ENCODE results near the gene RRM1.
"Not testable (repeated sequence)": the region's sequence is repeated elsewhere in the genome, so short reads cannot be mapped to it uniquely, and the experiment has no call there.

Gene RRM1

DNA sequence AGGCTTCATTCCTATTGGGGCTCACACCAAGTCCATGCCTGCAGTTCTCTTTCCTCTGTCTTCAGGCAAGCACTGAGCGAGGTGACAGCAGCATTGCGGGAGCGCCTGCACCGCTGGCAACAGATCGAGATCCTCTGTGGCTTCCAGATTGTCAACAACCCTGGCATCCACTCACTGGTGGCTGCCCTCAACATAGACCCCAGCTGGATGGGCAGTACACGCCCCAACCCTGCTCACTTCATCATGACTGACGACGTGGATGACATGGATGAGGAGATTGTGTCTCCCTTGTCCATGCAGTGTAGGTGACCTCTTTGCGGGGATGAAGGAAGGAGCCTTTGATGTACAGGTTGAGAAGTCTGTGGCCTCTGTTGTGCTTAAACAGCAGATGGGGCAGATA, 11.4 kb upstream of the RRM1 start:
- no peak for DNase-seq (ENCODE audit: low spot score)

DNA sequence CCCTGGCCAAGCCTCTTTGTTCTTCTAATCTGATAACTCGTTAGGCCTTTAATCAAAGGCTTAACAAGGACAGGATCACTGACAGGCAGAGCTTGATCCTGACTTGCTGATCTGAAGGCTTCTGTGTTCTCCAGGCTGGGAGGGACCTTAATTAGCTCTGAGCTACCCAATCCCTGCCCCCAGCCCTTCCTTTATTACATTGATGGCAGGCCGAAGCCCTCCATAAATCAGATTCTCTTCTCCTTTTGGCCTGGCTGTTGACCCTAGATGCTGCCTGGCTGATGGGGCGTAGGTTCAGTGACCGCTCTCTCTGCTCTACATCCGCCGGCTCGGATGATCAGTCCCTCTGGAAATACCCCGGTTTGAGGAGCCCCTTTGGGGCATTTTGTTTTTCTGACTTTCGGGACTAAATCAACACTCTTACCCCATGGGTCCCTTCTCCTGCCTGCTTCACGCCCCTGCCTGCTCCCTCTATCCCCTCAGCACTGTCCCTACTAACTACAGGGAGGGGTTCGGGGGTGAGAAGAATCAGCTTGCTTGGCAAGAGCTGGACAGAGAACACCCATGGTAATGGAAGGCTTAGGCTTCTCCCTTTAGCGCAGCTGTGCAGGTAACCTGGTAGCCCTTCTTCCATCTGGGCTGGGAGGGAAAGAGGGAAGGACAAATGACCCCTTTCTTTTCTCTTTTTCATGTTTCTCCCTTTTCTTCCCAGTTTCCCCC, 10.0 kb upstream of the RRM1 start:
- no peak for DNase-seq (ENCODE audit: low spot score)

DNA sequence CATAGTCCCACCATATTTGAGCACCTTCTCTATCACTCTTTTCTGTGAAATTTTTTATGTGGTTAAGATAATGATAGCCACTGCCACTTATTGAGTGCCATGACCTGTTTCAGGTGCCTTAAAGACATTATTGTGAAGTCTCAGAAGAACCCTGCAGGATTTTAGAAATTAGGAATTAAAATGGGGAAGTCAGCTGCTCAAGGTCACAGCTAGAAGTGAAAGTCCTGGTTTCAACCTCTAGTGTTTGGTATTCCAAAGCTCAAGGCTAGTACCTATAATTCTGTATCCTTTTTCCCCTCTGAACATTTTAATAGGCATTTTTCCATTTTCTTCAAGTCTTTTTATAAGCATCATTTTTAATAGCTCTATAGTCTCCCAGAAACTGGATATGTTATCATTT, 9.0 kb upstream of the RRM1 start:
- no peak for DNase-seq (ENCODE audit: low spot score)

DNA sequence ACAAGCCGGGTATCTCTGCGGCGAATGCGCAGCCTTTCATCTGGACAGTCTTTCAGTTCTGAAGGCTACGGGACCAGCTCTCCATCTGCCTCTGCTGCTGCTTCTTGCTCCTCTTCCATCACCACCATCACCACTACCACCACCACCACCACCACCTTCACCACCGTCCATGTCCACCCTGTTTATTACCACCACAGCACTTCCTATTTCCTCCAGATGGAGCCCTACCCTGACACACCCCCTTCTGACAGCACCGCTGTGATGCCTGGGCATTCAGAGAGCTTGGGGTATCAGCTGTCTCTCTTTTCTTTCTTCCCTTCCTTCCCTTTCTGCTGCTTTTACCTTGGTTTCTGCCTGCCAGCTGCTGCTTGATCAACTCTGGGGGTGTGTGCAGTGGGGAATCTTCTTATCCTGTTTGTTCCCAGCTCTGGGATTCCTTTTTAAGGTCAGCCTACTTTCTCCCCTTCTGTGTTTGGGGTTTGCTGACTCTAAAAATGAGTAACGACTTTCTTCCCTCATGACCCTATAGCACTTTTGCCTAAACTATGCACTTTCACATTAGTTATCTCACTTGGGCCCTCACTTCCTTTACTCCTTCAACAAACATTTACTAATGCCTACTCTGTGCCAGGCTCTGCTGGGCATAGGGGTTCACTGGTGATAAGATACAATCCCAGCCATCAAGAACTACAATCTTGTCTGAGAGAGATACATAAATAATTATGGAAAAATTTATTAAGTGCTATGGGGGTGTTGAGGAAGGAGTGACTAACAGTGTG, 7.8 kb upstream of the RRM1 start:
- DNase-seq (ENCODE audit: low spot score) = no peak

DNA sequence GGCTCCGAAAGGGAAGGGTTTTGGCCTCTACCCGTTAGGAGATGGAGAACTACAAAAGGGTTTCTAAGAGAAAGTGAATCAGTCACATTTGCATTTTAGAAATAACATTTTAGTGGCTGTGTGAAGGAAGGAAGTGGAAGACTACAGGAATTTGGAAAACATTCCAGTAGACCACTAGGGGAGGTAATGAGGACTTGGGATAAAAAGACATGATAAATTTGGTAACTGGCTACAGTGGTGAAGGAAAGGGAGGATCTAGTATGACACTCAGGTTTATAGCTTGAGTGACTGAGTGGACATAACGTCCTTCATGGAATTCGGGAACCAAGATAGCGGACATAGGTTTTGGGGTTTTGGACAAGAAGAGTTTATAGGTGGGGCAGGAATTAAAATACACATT, 7.0 kb upstream of the RRM1 start:
- DNase-seq (ENCODE audit: low spot score) = no peak

DNA sequence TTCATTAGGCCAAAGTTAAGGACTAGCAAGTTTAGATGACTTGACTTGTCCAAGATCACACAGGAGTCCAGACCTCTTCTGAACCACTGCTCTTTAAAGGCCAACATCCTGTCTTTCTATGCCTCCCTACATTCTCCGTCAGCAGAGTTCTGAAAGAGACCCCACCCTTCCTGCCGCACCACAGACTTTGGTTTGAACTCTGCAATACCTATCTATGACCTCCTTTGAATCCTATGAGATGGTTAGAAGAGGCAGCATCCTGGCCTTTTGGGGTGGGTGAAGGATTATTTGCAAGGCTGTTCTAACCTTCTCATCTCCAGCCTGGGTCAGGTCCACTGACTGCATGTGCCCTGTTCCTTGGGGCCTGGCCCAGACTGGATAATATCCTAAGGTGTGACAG, 4.3 kb upstream of the RRM1 start:
- DNase-seq (ENCODE audit: low spot score) = no peak

DNA sequence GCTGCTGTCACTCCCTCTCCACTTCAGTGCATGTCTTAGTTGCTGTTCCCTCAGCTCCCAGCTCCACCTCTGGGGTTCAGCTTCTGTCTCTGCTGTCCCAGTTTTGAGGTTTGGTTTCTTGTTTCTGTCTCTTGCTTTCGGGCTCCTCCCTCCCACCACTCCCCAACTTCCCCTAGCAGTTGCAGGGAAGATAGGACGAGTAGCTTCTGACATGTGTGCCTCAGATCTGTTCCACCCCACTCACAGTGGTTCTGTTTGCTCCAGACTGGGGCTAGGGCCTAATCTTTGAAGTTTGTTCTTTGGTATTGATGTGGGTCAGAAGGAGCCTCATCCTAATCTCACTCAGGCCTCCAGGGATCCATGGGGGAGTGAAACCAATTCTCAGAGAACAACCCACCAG, 2.6 kb upstream of the RRM1 start:
- DNase-seq (ENCODE audit: low spot score) = no peak

DNA sequence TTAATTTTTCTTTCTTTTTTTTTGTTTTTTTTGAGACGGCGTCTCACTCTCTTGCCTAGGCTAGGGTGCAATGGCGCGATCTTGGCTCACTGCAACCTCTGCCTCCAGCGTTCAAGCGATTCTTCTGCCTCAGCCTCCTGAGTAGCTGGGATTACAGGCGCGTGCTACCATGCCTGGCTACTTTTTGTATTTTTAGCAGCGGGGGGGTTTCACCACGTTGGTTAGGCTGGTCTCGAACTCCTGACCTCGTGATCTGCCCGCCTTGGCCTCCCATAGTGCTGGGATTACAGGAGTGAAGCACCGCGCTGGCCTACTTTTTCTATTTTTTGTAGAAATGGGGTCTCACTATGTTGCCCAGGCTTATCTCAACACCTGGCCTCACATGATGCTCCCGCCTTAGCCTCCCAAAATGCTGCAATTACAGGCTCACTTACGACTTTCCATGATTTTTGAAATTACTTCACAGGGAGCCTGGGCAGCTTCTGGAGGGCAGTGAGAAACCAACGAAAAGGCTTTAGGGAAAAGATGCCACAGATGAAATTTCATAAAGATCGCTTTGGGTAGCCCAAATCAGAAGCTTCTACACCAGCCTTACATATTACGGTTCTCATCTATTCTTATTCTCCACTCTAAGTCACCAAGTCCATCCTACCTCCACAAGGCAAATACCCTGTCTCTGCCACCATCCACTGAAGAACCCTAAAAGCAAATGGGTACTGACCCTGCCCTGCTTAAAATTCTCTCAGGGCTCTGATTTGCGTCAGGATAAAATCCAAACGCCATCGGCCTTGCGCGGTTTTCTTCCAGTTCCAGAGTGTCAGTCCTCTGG, 866 bp upstream of the RRM1 start:
- no peak for DNase-seq (ENCODE audit: low spot score)

DNA sequence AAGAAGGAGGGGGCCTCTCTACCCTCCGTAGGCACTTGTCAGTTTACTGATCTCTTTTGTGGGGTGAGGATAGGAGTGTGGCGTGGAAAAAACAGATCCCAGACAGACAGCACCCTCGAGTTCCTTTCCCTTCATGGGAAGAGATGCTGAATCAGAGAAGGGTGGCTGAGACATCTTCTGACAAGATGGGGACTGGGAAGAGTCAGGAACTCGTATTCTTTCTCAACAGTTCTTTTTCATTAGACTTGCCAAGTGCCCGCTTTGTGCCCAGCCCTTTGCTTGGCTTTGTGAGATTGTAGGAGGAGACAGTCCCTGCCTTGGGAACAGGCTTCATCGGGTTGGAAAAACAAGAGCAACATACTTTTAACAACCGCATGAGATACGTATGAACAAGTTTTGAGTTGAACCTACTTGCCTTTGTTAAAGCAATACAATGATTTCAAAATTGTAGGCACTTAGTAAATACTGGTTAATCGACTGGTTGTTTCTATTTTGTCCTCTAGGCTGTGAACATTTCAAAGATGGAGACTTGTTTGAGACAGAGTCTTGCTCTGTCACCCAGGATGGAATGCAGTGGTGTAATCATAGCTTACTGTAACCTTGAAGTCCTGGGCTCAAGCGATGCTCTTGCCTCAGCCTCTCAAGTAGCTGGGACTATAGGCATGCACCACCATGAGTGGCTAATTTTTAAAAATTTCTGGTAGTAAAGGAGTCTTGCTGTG, 1.1 kb downstream of the RRM1 start:
- no peak for DNase-seq (ENCODE audit: low spot score)

DNA sequence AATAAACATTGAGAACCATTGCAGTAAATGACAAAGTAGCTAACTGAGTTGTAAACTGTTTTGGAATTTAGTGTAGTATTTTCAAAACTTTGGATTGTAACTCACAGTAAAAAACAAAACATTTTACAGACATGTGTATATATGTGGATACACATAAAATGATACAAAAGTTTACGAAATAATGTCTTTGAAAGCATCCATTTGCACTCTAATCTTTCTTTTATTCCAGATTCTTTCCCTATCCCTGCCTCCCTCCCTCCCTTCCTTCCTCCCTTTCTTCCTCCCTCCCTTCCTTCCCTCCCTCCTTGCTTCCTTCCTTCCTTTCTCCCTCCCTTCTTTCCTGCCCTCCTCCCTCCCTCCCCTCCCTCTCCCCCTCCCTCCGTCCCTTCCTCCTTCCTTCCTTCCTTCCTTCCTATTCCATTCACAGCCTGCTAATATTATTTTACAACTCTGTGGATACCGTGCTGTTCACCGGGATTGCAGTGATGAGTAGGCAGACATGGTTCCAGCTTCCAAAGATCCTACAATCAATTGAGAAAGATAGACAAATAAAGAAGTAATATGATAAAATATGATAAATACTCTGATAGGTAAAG, 3.5 kb downstream of the RRM1 start:
- DNase-seq (ENCODE audit: low spot score) = no peak

DNA sequence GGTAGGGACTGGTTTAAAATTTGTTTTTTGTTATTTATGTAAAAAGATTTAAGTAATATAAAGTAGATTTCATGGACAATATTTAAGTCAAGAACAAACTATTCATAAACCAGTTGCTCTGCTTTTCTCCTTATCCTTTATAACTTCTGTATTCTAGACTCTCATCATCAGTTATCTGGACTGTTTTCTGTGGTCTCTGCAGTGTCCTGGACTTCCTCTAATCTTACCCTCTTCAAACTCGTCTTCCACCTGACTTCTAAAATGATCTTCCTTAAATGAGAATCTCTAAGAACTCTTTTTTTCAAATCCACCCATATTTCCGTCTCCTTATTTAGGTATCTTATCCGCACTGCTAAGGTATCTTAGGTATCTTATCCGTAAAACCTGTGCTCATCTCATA, 8.1 kb downstream of the RRM1 start:
- no peak for DNase-seq (ENCODE audit: low spot score)

DNA sequence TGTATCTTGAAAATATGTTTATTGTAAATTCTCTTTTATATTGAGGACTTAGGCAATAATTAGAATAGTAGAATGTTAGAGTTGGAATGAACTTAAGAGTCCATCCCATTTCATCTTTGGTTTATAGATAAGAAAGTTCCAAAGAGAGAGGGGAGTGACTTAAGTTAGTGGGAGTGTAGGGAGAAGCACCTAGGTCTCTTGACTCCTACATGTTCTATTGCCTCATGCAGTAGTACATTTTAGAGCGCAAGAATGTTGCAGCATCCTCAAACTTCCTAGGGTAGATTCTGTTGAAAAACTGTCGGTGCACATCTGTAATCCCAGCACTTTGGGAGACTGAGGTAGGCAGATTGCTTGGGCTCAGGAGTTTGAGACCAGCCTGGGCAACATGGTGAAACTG, 8.7 kb downstream of the RRM1 start:
- no peak for DNase-seq (ENCODE audit: low spot score)

DNA sequence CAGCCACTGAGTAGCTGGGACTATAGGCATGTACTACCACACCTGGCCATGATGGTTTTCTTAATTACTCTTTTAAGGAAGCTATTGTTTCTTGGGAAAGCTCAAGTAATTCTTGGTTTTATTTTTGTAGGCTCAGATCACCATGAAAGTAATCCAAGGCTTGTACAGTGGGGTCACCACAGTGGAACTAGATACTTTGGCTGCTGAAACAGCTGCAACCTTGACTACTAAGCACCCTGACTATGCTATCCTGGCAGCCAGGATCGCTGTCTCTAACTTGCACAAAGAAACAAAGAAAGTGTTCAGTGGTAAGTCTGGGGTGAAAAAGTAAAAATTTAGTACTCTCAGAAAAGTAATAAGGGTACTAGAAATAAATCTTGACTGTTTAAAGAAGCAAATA, 11.3 kb downstream of the RRM1 start:
- no peak for DNase-seq (ENCODE audit: low spot score)

DNA sequence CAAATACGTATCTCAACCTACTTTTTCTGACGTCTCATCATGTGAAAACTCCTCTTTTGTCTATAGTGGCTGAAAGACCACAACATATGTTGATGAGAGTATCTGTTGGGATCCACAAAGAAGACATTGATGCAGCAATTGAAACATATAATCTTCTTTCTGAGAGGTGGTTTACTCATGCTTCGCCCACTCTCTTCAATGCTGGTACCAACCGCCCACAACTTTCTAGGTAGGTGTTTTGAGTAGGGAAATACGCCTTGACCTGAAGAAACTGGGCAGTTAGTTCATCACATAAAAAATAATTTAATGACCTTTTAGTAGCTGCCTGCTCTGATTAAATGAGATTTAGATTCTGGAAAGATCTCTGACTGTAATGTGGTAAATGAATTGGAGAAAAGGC, 17.2 kb downstream of the RRM1 start:
- DNase-seq (ENCODE audit: low spot score) = no peak

DNA sequence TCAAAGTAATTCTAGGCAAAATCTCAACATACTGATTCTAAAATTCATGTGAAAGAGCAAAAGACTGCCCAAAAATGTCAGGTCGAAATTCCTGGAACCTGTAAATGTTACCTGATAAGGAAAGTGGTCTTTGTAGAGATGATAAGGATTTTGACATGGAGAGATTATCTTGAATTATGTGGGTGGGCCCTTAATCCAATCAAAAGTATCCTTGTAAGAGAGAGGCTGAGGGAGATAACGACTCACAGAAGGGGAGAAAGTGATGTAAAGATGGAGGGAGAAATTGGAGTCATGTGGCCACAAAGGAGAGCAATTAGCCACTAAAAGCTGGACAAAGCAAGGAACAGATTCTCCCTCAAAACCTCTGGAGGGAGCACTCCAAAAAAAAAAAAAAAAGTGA, 20.5 kb downstream of the RRM1 start:
- no peak for DNase-seq (ENCODE audit: low spot score)

DNA sequence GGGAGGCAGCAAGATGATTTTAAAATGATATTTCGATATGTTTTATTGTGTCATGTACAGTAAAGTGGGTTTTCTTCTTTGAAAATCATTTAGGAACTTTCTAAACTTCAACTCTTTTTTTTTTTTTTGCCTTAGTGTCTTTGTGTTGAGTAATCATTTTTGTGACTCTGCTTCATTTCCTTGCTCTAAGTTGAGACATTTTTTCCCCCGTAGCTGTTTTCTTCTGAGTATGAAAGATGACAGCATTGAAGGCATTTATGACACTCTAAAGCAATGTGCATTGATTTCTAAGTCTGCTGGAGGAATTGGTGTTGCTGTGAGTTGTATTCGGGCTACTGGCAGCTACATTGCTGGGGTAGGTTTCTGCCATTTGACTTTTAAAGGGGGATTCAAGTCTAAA, 23.5 kb downstream of the RRM1 start:
- DNase-seq (ENCODE audit: low spot score) = no peak

DNA sequence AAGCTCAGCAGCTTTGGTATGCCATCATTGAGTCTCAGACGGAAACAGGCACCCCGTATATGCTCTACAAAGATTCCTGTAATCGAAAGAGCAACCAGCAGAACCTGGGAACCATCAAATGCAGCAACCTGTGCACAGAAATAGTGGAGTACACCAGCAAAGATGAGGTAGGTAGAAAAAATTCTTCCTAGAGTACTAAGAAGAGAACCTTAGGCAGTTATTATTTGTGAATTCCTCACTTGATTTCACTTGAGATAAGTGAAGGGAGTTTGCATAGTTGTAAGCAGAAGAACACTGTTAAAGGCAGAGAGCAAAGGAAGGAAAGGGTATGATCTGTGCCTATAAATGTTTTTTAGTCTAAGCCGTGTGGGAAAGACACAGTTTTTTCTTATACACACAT, 28.6 kb downstream of the RRM1 start:
- no peak for DNase-seq (ENCODE audit: low spot score)

DNA sequence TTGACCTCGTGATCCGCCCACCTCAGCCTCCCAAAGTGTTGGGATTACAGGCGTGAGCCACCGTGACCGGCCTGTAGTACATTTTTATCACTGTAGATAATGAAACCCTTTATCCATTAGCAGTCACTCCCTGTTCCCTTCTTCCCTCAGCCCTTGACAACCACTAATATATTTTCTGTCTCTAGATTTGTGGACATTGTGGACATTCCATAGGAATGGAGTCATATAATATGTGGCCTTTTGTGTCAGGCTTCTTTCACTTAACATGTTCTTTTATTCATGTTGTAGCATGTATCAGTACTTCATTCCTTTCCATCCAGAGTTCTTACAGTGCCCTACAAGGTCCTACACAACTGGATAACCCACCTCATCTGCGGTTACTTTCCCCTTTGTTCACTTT, 30.5 kb downstream of the RRM1 start:
- DNase-seq (ENCODE audit: low spot score) = no peak

DNA sequence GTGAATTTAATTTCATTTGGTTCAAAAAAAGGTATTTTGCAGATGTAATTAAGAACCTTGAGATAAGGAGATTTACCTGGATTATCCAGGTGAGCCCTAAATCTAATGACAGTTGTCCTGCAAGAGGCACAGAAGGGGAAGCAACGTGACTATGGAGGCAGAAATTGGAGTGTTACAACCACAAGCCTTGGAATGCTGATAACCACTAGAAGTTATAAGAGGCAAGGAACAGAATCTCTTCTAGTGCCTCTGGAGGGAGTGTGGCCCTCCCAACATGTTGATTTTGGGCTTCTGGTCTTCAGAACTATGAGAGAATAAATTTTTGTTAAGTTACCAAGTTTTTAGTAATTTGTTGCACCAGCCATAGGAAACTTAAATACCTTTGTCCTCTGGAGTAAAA, 32.8 kb downstream of the RRM1 start:
- no peak for DNase-seq (ENCODE audit: low spot score)

DNA sequence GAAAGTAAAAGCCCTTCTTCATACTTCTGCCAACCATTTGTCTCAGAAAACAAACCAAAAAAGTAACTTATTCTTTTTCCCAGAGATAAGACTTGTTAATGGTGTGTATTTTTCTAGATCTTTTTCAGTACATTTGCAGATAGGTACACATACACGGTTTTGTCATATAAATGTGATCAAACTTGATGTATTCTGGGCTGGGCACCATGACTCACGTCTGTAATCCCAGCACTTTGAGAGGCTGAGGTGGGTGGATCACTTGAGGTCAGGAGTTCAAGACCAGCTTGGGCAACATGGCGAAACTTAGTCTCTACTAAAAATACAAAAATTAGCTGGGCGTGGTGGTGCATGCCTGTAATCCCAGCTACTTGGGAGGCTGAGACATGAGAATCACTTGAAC, 35.6 kb downstream of the RRM1 start:
- DNase-seq (ENCODE audit: low spot score) = not testable (repeated sequence)

DNA sequence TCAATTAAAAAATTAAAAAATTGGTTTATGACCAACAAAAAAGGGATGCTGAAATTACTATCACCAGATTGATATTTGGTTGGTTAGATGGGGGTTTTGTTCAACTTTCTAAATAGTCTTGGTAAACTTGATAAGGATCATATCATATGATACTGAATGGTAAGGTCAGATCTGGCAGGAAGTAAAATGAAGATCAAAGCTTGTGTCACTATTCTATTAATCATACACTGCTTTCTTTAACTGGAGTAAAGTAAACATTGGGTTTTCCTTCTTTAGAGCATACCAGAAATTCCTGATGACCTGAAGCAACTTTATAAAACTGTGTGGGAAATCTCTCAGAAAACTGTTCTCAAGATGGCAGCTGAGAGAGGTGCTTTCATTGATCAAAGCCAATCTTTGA, 40.2 kb downstream of the RRM1 start:
- no peak for DNase-seq (ENCODE audit: low spot score)

DNA sequence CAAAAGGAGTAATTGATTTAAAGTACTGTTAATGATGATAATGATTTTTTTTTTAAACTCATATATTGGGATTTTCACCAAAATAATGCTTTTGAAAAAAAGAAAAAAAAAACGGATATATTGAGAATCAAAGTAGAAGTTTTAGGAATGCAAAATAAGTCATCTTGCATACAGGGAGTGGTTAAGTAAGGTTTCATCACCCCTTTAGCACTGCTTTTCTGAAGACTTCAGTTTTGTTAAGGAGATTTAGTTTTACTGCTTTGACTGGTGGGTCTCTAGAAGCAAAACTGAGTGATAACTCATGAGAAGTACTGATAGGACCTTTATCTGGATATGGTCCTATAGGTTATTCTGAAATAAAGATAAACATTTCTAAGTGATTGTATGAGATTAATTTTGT, 43.9 kb downstream of the RRM1 start:
- DNase-seq (ENCODE audit: low spot score) = no peak
